Body of pancreas (tissue), 4 donors: ENCODE data around the gene POLR3H.

Experiments
- CTCF ChIP-seq, 7 experiments: fragments of 450-650 bp in 4 of 7; fragments of 200-600 bp in 3 of 7; sonication (generic) in 3 of 7; IDR thresholded peaks; one replicate each; pipeline ENCODE4 v1.5.1; 2016 to 2019; ENCODE audit warnings: antibody characterized with exemption in 7 of 7
- POLR2A ChIP-seq, 3 donors: fragments of 450-650 bp; IDR thresholded peaks; one replicate each; pipeline ENCODE4 v1.6.1; 2016; ENCODE audit warnings: antibody characterized with exemption in 3 of 3, mild to moderate bottlenecking in 2 of 3

GRCh38 chr22:41540006-41540315 is 4.3 kb downstream of the POLR3H start:
- TF ChIP-seq CTCF (IDR thresholded peaks at IDR 0.05) (no peak), POLR2A (IDR thresholded peaks at IDR 0.05) (no peak)
